IPS-NIHi7 (cell line): ENCODE results near the gene CLCA2.

Experiments
- DNase-seq: peaks from one replicate; pipeline ENCODE4 v3.0.0; 2012; ENCODE audit warnings: mixed read lengths; ENCODE audit errors: extremely low spot score

Gene CLCA2

DNA sequence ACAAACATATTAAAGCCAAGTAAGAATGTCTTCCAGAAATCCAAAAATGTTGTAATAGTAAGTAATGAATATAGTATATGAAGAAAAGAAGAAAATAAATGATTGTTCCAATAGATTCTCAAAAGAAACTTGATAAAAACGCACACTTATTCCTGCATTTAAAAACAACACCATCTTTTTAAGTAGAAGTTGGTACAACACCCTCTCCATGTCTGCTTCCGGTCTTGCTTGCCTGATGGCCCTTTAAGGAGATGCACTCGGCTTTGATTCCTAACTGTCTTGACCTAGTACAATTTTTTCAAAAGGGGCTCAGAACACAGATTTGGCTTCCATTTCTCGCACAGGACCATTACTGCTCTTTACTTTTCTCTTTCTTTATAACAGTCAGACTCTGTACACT, 53.7 kb downstream of the CLCA2 start:
- no peak for DNase-seq

DNA sequence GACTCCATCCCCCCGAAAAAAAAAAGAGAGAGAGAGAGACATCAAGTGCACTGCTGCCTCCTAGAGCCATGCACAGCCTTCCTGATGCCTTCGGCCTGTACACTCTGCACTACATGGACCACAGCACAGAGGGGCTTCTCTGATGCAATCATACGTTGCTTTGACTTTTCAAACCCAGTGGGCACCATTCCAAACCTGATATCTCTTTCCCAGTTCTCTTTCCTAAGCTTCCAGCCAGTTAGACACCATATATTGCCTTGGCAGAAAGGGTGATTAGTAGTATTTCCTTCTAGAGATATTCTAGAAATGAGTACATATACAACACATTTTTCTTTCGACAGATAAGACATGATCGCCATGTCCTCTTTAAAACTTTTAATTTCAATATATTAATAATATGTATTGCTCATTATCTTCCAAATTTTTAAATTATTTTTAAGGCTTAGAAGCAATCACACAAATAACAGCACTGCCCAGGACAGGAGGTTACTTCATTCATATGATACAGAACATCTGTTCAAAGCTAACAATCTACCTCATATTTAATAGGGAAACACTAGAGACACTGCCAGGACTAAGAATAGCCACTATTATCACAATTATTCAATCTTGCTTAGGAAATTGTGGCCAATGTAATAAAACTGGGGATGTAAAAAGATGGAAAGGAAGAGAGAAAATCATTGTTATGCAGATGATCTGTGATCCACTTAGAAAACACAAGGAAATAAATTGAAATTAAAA, 54.6 kb downstream of the CLCA2 start:
- DNase-seq = no peak

DNA sequence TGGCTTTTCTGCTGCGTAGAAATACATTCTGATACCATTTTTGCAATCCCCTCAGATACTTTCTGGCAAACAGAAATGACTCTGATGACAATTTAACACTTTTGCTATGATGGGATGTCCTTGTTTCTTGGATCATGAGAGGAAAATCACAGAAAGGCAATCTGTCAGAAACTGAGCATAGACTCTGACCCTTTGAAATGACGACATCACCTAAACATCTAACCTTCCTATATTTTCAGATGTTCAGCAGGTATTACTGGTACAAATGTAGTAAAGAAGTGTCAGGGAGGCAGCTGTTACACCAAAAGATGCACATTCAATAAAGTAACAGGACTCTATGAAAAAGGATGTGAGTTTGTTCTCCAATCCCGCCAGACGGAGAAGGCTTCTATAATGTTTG, 58.0 kb downstream of the CLCA2 start:
- DNase-seq = no peak

DNA sequence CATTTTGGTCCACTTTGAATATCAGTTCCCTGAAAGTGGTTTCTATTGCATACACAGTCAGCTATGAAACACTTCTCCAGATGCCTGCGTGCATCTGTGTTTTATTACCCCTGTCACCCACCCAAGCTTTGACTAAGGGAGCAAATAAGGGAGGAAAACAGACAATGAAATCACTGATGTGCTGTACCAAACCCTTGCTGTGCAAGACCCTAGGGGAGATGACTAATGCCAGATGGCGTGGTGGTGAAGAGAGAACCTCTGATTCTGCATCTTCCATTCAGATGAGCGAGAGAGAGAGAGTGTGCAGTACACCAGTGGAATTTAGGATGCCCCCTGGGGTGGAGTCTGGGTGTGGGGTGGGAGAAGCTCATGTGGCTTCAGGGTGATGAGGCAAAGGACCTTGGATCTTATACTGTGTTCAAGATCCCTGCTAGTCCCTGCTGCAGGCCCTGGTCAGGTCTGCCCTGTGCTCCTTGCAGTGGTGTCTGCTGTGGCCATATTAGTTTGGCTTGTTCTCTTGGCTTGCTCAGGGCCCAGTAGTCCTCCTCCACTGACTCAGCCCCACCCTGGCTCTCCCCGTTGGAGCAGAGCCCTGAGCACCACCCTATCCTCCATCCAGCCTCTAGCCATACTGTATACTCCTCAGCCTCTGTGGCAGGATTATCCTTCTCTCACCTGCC, 63.3 kb downstream of the CLCA2 start:
- DNase-seq = no peak

DNA sequence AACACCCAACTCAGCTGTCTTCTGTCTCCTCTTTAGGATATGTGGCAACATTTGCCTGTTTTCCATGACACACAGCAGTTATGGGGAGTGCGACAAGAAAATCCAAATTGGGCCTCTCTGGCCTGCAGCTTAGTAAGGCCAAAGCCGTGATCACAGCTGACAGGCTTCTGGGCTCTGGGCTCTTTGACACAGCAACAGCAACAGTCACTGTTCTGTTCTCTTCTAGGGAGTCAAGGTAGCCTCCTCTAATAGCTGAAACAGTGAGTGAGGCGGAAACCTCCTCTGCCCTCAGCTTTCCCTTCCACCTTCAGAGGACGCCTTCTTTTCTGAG, 63.8 kb downstream of the CLCA2 start:
- DNase-seq = no peak

DNA sequence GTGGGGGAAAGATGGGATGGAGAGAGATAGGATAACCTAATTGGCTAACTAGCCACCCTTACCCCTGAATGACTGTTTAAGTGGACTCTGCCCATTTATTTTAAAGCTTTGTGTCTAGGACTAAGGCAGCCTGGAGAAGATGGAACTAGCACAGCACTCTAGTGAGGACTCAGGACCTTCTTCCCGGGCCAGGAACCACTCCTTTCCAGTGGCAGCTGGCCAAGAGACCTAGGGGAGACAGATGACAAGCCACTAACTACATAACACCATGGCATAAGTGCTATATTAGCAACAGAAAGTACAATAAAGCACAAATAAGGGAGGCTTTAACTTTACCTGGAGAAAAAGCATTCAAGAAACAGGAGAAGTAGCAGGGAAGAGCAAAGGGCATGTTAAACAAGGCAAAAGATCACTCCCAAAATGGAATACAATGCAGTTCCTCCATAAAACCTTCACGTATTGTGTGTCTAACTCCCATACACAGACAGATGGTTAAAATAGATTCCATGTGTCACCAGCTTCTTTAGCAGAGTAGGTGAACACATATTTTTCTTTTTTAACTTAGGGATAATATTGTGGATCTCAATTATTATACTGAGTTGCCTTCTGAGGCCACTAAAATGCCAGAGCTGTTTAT, 65.4 kb downstream of the CLCA2 start:
- DNase-seq = no peak

DNA sequence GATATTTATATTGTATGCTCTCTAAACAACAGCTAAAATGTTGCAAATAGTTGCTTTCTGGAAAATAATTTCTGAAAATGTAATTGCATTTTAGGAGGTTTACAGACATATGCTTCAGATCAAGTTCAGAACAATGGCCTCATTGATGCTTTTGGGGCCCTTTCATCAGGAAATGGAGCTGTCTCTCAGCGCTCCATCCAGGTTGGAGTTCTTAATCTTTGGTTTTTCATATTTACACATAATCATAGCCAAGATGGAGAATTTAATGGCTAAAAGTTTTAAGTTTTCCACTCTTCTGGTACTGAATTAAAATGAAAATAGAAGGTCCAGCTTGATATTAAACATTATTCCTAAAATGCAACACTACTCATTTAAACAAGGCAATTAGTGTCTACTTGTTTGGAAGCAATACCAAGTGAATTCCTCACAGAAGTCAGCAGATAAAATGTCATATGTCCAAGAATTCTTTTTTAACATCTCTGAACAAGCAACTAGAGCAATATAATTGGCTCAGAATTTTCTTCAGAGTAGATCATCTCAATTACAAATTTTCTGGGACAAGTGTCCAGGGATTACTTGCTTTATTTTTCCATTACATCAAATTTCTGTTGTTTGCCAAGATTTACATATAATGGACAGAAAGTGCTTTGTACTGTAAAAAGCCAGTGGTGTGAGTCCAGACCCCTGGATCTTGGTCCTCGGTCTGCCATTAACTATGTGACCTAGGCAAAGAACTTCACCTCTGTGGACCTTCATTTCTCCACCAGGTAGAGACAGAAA, 67.4 kb downstream of the CLCA2 start:
- DNase-seq = no peak

DNA sequence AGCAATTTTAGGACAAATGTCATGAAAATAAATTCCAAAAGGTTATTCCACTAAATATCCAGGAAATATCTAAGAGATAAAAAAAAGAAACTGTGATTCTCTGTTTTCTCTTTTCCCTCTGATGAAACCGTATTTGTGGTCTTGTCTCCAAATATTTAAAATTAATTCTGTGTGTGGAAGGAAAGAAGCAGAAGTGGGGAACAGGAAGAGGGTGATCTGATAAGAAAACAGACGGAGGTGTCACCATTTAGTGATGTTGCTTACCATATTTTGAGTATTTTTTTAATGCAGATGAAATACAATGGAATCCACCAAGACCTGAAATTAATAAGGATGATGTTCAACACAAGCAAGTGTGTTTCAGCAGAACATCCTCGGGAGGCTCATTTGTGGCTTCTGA, 74.3 kb downstream of the CLCA2 start:
- DNase-seq = no peak

DNA sequence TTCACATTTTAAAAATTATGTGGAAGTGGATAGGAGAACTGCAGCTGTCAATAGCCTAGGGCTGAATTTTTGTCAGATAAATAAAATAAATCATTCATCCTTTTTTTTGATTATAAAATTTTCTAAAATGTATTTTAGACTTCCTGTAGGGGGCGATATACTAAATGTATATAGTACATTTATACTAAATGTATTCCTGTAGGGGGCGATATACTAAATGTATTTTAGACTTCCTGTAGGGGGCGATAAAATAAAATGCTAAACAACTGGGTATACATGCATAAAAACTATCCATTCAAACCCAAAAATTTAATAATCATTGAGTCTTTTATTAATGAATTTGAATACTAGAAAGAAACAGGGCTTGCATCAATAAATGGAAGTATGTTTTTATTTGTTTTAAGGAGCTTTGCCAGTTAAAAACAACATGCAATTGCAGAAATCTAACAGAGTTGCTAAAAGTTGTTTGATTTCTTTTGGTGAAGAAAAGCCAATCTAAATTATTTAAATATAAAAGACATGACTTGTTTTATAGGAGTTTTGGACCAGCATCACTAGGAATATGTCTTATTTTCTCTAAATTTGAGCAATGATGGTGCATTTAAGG, 76.1 kb downstream of the CLCA2 start:
- DNase-seq = no peak

DNA sequence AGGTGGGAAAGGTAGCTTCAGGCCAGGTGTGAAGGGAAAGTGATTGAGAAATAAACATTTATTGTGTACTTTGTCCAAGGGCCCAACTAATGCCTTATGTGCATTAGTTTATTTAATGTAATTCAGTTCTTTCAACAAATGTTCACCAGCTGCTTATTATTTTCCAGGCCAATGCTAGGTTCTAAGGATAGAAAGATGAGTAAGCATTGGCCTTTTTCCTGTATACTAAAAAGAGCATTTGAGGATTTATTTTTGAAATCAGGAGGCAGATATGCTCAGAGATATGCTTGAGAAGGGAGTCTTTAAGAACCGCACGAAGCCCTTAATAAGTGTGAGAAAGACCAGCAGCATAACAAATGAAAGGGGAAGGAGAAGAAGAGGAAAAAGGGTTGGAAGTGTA, 76.7 kb downstream of the CLCA2 start:
- DNase-seq = no peak

DNA sequence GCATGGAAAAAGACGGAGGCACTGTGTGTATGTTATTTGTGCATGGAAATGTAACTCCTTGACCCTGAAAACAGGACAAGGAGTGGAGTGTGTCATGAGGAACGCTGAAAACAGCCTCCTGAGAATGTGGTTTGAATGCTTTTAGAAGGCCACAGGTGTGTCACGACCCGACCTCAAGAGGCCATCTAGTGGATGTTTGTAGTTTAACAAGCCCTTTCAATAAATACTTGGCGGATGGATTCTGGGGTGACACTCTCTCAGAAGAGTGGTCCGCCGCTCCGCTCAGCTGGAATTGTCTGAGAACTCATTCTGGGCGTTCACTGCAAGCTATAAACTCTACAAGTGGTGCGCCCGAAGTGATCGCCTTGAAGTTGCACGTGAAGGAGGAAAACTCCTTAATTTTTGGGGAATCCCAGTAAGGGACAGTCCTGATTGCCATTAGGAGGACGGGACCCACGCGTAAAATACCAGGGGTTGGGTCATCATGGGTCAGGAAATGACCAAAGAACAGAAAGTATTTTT, 78.2 kb downstream of the CLCA2 start:
- peak; percentile 34 for DNase-seq

DNA sequence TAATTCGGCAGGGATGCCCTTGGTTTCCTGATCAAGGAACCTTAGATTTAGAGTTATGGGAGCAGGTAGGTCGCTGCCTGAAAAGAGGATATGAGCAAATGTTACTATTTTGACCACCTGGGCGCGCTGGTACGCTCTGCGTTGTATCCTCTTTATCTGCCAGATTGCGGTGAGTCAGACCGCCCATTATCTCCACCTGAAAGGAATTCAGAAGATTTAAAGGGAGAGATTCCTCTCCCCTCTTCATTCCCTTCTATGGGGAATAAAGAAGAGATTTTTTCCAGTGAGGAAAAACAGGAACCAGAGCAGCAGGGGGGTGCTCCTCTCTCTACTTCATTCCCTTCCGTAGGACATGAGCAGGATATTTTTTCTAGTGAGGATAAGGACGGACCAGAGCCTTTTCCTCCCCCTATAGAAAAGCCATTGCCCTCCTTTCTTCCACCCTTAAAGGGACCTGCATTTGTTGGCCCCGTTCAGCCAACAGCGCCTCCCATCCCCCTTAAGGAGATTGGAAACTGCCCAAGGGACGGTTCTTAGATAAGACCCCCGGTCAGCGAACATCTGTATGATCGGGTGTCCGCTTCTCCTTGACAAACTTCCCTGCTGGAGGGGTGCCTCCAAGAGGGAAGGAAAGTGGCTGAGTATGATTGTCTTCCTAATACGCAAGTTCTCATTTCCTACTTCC, 78.9 kb downstream of the CLCA2 start:
- DNase-seq = no peak

DNA sequence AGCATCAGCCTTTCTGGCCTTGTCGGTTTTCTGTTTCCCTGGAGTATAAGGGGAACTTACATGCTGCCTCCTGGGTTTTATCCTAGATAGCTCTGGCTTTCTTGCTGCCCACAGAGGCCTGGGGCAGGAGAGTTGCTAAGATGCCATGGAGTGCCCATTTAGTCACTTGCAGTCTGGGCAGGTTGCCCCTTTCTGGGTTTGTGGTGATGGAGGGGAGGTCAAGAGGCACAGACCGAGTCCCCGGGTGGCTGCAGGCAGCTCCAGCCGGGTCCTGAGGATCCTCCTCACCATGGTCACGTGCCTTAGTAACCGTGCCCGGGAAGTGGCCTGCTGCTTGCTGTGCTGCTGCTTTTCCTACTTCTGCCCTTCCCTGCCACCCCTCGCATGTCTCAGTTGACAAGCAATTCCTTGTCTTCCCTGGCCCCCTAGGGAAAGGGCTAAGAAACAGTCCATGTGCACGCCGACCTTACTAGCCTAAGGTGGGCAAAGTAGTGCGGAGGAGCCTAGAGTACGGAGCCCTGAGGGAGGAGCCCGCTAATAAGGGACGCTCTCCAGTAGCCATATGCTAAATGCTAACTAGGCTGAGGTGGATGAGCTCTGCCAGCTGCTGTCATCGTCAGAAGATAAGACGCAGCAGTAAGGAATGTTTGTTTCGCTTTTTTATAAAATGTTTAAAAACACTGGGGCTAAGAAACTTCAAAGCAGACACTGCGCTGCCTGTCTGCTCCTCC, 79.6 kb downstream of the CLCA2 start:
- no peak for DNase-seq

DNA sequence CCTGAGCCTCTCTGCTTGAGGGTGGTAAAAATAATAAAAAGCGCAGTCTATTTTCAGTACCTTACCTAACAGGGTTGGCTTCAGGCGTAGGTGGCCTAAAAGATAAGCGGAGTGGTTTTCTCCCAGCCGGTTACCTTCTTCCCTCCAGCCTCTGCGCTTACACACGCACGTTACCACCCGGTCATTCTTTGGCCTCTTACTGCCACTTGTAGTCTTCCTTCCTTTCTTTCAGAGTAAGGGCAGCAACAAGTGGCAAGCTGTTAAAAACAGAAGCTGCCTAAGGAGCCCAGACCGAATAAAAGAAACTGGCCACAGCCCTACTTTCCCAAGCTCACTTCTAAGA, 80.1 kb downstream of the CLCA2 start:
- no peak for DNase-seq

DNA sequence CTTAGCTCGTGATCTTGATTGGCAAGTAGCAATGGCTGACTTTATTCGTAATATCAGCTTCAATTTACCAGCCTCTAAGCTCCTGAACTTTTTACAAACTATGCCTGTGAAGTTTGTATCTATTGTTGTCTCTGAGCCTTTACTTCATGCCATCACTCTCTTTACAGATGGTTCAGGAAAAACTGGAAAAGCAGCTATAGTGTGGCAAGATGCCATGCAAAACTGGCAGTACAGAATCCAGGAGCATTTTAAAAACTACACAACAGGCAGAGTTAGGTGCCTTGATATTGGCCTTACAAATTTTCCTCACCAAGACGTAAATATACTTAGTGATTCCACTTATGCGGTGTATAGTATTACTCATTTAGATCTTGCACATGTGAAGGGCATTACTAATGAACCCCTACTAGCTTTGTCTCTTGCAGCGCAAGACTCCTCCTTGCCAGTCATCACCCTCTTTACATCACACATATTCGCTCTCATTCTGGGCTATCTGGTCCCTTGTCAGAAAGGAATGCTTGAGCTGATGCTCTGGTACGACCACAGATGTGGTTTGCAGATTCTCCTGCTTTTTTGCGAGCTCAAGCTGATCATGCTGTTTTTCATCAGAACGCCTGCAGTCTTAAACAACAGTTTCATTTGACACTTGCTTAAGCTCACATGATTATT, 81.1 kb downstream of the CLCA2 start:
- DNase-seq = no peak

DNA sequence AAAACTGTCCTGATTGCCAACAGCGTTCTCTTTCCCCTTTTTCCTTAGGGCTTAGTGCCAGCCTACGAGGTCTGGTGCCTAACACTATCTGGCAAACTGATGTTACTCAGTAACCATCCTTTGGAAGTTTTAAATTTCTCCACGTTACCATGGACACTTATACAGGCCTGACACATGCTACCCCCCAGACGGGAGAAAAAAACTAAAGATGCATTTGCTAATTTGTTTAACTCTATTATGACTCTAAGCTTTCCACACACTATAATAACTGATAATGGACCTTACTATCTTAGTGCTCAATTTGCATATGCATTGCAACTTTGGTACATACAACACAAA, 81.6 kb downstream of the CLCA2 start:
- DNase-seq = no peak
